ENCODE measurements around the gene IGSF1.
"Not testable (repeated sequence)": the region's sequence is repeated elsewhere in the genome, so short reads cannot be mapped to it uniquely, and the experiment has no call there.

The IGSF1 gene

DNA sequence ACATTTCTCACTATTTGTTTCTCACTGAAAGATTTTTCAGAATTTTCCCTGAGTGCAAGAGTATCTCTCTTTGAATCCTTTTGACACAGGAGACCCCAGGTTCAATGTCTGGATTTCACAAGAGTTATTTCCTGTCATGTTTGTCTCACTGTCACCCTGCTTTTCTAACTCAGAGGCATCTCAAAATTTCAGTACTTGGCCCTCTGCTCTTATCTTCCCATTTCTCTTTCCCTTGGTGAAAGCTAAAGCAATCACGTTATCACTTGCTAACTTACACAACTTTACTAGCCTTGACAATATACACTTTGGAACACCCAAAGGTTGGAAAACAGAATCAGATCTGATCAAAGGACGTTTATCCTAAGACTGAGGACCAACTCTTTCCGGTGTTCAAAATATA is 17.3 kb downstream of the IGSF1 start:
- DNase-seq, result no peak

- no peak for DNase-seq
These were observed 17.8 kb downstream of the IGSF1 start for GRCh38 chrX:131271274-131271673.

GRCh38 chrX:131270080-131270479 is 19.0 kb downstream of the IGSF1 start:
- no peak for DNase-seq

DNA sequence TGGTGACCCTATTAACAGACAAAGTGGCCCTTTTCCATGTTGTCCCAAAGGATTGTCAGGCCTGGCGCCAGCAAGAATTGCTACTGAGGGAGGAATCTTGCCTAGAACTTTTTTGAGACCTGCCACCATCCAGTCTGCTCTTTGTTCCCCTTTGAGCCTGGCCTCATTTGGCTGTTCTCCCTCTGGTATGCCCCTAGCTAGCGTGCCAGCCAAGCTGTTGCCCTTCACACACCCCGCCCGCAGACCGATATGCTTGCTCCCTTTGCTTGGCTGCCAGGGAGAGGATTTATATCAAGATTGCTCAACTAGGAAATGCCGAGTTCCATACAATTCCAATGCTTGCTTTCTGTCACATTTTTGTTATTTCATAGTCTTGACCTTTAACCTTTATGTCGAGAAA is 24.4 kb downstream of the IGSF1 start:
- no peak for DNase-seq

DNA sequence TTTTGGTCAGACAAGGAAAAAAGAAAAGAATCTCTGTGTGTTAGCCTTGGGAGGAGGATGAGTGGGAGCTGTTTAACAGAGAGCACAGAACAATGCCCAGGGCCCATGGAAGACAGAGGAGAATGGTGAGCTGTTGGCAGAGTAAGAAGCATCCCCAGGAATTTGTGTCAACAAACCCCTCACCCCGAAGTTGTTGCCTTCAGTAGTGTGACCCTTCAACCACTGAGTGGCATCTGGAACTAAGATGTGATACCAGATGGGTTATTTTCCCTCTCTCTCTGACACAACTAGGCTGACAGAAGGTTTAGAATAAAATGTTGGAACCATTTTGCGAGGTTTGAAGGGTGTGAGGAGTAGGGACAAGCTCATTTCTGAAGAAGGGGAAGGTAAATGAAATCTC is 25.1 kb downstream of the IGSF1 start:
- DNase-seq, result no peak

DNA sequence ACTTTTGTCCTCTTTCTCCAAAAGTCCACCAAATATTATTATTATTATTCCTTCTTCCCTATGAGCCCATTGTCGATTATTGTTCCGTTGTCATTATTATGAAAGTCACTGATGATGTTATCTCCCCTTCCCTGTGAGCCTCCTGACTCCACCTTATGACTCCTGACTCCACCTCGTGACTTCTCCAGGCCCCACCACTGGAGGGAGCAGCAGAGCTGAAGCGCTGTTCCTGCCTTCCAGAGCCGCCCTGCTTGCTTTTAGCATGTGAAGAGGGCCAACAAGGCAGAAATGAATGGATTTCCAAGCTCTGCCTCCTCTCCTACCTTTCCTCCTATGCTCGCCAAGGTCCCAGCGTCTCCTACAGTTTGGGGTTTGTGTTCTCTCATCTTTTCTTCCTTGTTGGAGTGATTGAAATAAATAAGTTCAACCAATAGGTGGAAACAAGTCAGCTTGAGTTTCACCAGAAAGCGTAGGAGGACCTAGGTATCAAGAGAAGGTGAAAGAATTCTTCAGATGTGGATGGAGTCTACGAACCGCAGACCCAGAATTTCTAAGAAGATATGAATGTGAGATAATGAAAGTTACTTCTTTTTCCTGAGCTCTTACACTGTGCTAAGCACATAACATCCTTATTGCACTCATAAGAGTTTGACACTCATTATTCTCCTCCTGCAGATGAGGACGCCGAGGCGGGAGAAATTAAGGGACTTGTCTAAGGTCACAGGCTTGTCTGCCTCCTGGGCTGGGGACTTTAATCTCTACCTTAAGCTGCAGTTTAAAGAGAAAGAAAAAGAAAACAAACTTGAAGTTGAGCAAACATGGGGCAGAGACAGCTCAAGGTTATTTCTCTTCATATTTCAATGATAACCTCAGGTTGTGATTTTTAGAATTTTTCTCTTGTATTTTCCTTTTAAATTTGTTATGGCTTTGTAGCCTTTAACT is 26.1 kb downstream of the IGSF1 start:
- DNase-seq, result no peak

GRCh38 chrX:131262200-131262599 is 26.9 kb downstream of the IGSF1 start:
- no peak for DNase-seq

DNA sequence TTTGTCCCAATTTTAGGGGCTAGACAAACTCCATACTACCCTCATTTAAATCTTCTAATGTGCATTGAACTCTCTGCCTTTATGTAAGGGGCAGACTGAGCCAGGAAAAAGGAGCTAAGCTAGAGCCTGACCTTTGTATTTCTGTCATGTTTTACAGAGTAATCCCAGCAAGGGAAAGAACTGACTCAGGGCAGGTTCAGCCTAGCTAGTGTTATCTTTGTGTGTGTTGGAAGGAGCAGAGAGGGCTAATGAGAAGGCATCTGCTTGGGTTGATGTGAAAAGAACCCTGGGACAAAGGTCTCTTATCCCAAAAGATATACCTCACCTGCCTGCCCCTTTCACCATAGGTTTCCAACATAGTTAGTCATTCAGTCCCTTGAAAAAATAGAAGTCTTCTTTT is 31.7 kb downstream of the IGSF1 start:
- no peak for DNase-seq

GRCh38 chrX:131250984-131251738 is 37.9 kb downstream of the IGSF1 start:
- not testable (repeated sequence) for DNase-seq

DNA sequence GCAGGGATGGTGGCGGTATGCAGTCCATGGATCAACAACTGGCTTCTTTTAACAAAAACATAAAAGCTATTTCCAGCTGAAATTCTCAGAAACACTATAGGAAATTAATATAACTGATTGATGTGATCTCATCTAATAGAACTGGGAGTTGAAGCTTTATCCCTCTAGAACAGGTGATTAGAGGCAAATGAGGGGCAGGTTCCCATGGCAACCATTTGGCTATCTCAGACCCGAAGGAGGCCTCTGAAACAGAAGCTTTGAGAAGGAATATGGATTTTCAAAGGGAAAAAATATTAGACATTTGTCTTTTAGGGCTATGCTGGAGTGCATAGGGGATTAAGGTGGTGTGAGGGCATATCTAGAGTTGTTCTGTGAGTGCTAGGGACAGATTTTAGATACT is 50.0 kb downstream of the IGSF1 start:
- no peak for DNase-seq

- no peak for DNase-seq
These were observed 51.7 kb downstream of the IGSF1 start for GRCh38 chrX:131237363-131237762.

- DNase-seq, result no peak
These were observed 53.1 kb downstream of the IGSF1 start for GRCh38 chrX:131235768-131236545.

GRCh38 chrX:131227608-131228007 is 61.5 kb downstream of the IGSF1 start:
- no peak for DNase-seq

GRCh38 chrX:131226591-131226990 is 62.5 kb downstream of the IGSF1 start:
- no peak for DNase-seq

DNA sequence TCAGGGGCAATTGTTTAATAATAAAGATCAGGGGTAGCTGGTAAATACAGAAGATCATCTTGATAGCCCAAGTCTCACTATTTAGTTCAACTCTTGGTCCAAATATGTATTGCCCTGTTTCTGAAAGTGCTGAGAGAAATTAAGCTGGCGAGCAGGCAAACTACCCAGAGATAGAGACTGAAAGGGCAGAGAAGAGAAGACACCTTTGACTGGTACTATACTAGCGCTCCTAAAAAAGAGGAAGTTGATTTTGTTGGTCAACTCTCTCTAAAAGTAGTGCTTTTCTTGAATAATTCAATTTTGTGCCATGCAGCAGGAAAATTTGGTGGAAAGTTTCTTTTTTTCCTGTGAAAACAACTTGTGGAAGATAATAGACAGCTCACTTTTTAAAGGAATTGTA is 64.0 kb downstream of the IGSF1 start:
- no peak for DNase-seq
